Natural killer cell (primary cell): ENCODE data around the gene LELP1. TPM values are rescaled to one million over a fixed set of nuclear protein-coding genes. Genes with fewer than 3 reads are reported as not detected.

ENCODE experiments used
- ATAC-seq, 3 donors: fragments of 150-1000 bp in 2 of 3; fragments of 200-7000 bp in 1 of 3; cut with Tn5 transposase; 1 replicate in 1 of 3; 2 replicates in 2 of 3; pipeline ENCODE4 v1.10.0; 2021; ENCODE audit warnings: mild to moderate bottlenecking in 2 of 3, moderate library complexity in 2 of 3
- DNase-seq, 2 donors: peaks; one replicate each; pipeline versions ENCODE4 v3.0.0 to v3.0.0-alpha.2; 2013 to 2021; ENCODE audit warnings: mixed read lengths in 1 of 2
- H3K27ac ChIP-seq: one replicate; pipeline ENCODE4 v1.5.1; 2013; ENCODE audit warnings: mild to moderate bottlenecking, low read length
- H3K27me3 ChIP-seq: one replicate; pipeline ENCODE4 v1.6.1; 2013; ENCODE audit warnings: low read length; ENCODE audit not compliant: control insufficient read depth, insufficient read depth
- H3K36me3 ChIP-seq: one replicate; pipeline ENCODE4 v1.6.1; 2013; ENCODE audit warnings: low read length; ENCODE audit not compliant: control insufficient read depth, insufficient read depth
- H3K4me1 ChIP-seq: one replicate; pipeline ENCODE4 v1.6.1; 2013; ENCODE audit warnings: low read length; ENCODE audit not compliant: control insufficient read depth, insufficient read depth
- H3K4me3 ChIP-seq: one replicate; pipeline ENCODE4 v1.5.1; 2013; ENCODE audit warnings: low read length
- H3K9me3 ChIP-seq: one replicate; pipeline ENCODE4 v1.6.1; 2013; ENCODE audit warnings: low read length; ENCODE audit not compliant: control insufficient read depth, insufficient read depth
- H3K27ac Mint-ChIP-seq, 2 donors: one replicate each; pipeline ENCODE4 v1.8.0; 2022; ENCODE audit warnings: mild to moderate bottlenecking in 2 of 2, mixed read lengths in 2 of 2, moderate library complexity in 1 of 2
- H3K27me3 Mint-ChIP-seq, 2 donors: one replicate each; pipeline ENCODE4 v1.8.0; 2022; ENCODE audit warnings: low read depth in 2 of 2, mixed read lengths in 2 of 2
- H3K36me3 Mint-ChIP-seq: one replicate; pipeline ENCODE4 v1.8.0; 2022; ENCODE audit warnings: mixed read lengths
- H3K4me1 Mint-ChIP-seq, 2 donors: one replicate each; pipeline ENCODE4 v1.8.0; 2022; ENCODE audit warnings: mixed read lengths in 2 of 2
- H3K4me3 Mint-ChIP-seq: one replicate; pipeline ENCODE4 v1.8.0; 2022; ENCODE audit warnings: mild to moderate bottlenecking, moderate library complexity, mixed read lengths
- H3K9me3 Mint-ChIP-seq, 2 donors: one replicate each; pipeline ENCODE4 v1.8.0; 2022; ENCODE audit warnings: mixed read lengths in 2 of 2
- CTCF ChIP-seq: fragments of 200-600 bp; IDR thresholded peaks from one replicate; pipeline ENCODE4 v1.8.0; 2022; ENCODE audit warnings: antibody characterized with exemption
- WGBS: methylation state at CpG from one replicate; pipeline ENCODE4 v1.1.7; 2013; ENCODE audit warnings: missing lambda C conversion rate; ENCODE audit not compliant: insufficient coverage; 5-methylcytosine and 5-hydroxymethylcytosine counted together
- intact Hi-C: fragments of 100-400 bp; cut with micrococcal nuclease; formaldehyde crosslinking; loops from one replicate; pipeline ENCODE4 v1.14.2; 2022
- total RNA-seq, 4 donors: library from RNA; stranded (reverse); fragments of 120-200 nt in 1 of 4; gene quantifications; one replicate each; pipeline versions ENCODE4 v1.2.3 to v1.2.4, GENCODE V29; 2013 to 2022

LELP1 gene
- total RNA-seq, 3 donors from 2014 or later (not counting 1 experiment from before 2014, with no cell fraction given), result not detected

- 89% methylated on average over 9 of the region's 9 CpGs for WGBS
- Mint-ChIP-seq H3K27ac (no peak overlapping the region), H3K27me3 (peaks cover 8 to 36% of the 10 kb centered on the region in 2 donors), H3K36me3 (no peaks in the 10 kb centered on the region), H3K4me1 (no peaks in the 10 kb centered on the region), H3K4me3 (no peak overlapping the region), H3K9me3 (no peaks in the 10 kb centered on the region)
- H3K27me3 ChIP-seq, result peaks cover 2% of the 10 kb centered on the region
- intact Hi-C loops, result no loop called here
- no peak overlapping the region for H3K4me3 ChIP-seq
- H3K9me3 ChIP-seq, result no peaks in the 10 kb centered on the region
- DNase-seq (no peak), ATAC-seq (no peak)
- no peak overlapping the region for H3K27ac ChIP-seq
- TF ChIP-seq CTCF, result no peak
- no peaks in the 10 kb centered on the region for H3K4me1 ChIP-seq
- no peaks in the 10 kb centered on the region for H3K36me3 ChIP-seq
Observed at GRCh38 chr1:153206631-153207030, 3.4 kb downstream of the LELP1 start.

GRCh38 chr1:153210206-153210605 lies 7.0 kb downstream of the LELP1 start:
- Histone ChIP-seq H3K27ac (no peak overlapping the region), H3K27me3 (peaks cover 2% of the 10 kb centered on the region), H3K36me3 (no peaks in the 10 kb centered on the region), H3K4me1 (no peaks in the 10 kb centered on the region), H3K4me3 (no peak overlapping the region), H3K9me3 (no peaks in the 10 kb centered on the region)
- Mint-ChIP-seq H3K9me3 (no peaks in the 10 kb centered on the region), H3K27me3 (peaks cover 10 to 40% of the 10 kb centered on the region in 2 donors), H3K36me3 (no peaks in the 10 kb centered on the region), H3K4me1 (no peaks in the 10 kb centered on the region), H3K4me3 (no peak overlapping the region), H3K27ac (no peak overlapping the region)
- DNase-seq (no peak), ATAC-seq (no peak)
- intact Hi-C loops, result no loop called here
- WGBS, result 71% methylated on average over 7 of the region's 7 CpGs
- TF ChIP-seq CTCF, result no peak

GRCh38 chr1:153212201-153212600 lies 9.0 kb downstream of the LELP1 start:
- H3K4me3 Mint-ChIP-seq, result no peak overlapping the region
- 20% methylated on average over 5 of the region's 5 CpGs for WGBS
- no peak for TF ChIP-seq CTCF

GRCh38 chr1:153213519-153213918 lies 10.3 kb downstream of the LELP1 start:
- intact Hi-C loops, result no loop called here
- Mint-ChIP-seq H3K4me3 (no peak overlapping the region), H3K36me3 (no peaks in the 10 kb centered on the region), H3K27me3 (peaks cover 10 to 47% of the 10 kb centered on the region in 2 donors), H3K4me1 (no peaks in the 10 kb centered on the region), H3K27ac (no peak overlapping the region), H3K9me3 (no peaks in the 10 kb centered on the region)
- 97% methylated on average over 3 of the region's 4 CpGs for WGBS
- Histone ChIP-seq H3K9me3 (no peaks in the 10 kb centered on the region), H3K4me3 (no peak overlapping the region), H3K27ac (no peak overlapping the region), H3K27me3 (no peaks in the 10 kb centered on the region), H3K36me3 (no peaks in the 10 kb centered on the region), H3K4me1 (no peaks in the 10 kb centered on the region)
- ATAC-seq, result no peak
- DNase-seq, result no peak
- TF ChIP-seq CTCF, result no peak

More at GRCh38 chr1:153212201-153212600, 9.0 kb downstream of the LELP1 start:
- H3K36me3 Mint-ChIP-seq, result no peaks in the 10 kb centered on the region
- intact Hi-C loops, result no loop called here
- Histone ChIP-seq H3K27me3 (peaks cover 2% of the 10 kb centered on the region), H3K9me3 (no peaks in the 10 kb centered on the region), H3K27ac (no peak overlapping the region), H3K36me3 (no peaks in the 10 kb centered on the region), H3K4me1 (no peaks in the 10 kb centered on the region), H3K4me3 (no peak overlapping the region)
- DNase-seq (no peak), ATAC-seq (no peak)
- H3K4me1 Mint-ChIP-seq, result no peaks in the 10 kb centered on the region
- no peak overlapping the region for H3K27ac Mint-ChIP-seq
- H3K9me3 Mint-ChIP-seq, result no peaks in the 10 kb centered on the region
- H3K27me3 Mint-ChIP-seq, result peaks cover 8 to 44% of the 10 kb centered on the region in 2 donors
